OCI-LY3 (cell line): ENCODE measurements around the gene RND3.

Experiments used
- H2AFZ ChIP-seq: fragments of 200-600, 300-600 bp; shearing (Covaris generic); 2 replicates; pipeline ENCODE4 v1.6.0; 2014; ENCODE audit warnings: antibody characterized with exemption, low read depth, low read length
- H3K27ac ChIP-seq: fragments of 200-600, 300-600 bp; sonication (generic); 2 replicates; pipeline ENCODE4 v1.5.1; 2014; ENCODE audit warnings: mild to moderate bottlenecking, low read length, moderate library complexity, mixed read lengths
- H3K27me3 ChIP-seq: fragments of 200-600, 300-600 bp; sonication (generic); 2 replicates; pipeline ENCODE4 v1.6.1; 2014; ENCODE audit warnings: low read depth, low read length, mixed read lengths
- H3K36me3 ChIP-seq: fragments of 200-600, 300-600 bp; sonication (generic); replicated peaks from 2 replicates; pipeline ENCODE3; 2014; ENCODE audit warnings: low read depth, low read length, mixed read lengths
- H3K4me1 ChIP-seq: fragments of 300-600, 200-600 bp; sonication (generic); 2 replicates; pipeline ENCODE4 v1.6.1; 2014; ENCODE audit warnings: low read length, mixed read lengths
- H3K4me2 ChIP-seq: fragments of 200-600, 300-600 bp; sonication (generic); 2 replicates; pipeline ENCODE4 v1.6.1; 2014; ENCODE audit warnings: low read length, mixed read lengths
- H3K4me3 ChIP-seq: fragments of 300-600, 200-600 bp; sonication (generic); 2 replicates; pipeline ENCODE4 v1.5.1; 2014; ENCODE audit warnings: antibody characterized with exemption, mild to moderate bottlenecking, low read length, moderate library complexity
- H3K79me2 ChIP-seq: fragments of 300-600, 200-600 bp; shearing (Covaris generic); 2 replicates; pipeline ENCODE4 v1.6.1; 2014; ENCODE audit warnings: mild to moderate bottlenecking, low read length, mixed read lengths
- H3K9ac ChIP-seq: fragments of 300-600, 200-600 bp; shearing (Covaris generic); 2 replicates; pipeline ENCODE4 v1.6.0; 2014; ENCODE audit warnings: mild to moderate bottlenecking, low read length, moderate library complexity
- H3K9me3 ChIP-seq: fragments of 200-600, 300-600 bp; shearing (Covaris generic); 2 replicates; pipeline ENCODE4 v1.6.1; 2014; ENCODE audit warnings: low read length, mixed read lengths; ENCODE audit not compliant: insufficient read depth
- H4K20me1 ChIP-seq: fragments of 200-600, 300-600 bp; sonication (generic); 2 replicates; pipeline ENCODE4 v1.6.1; 2016; ENCODE audit warnings: low read length, mixed read lengths; ENCODE audit not compliant: insufficient read depth
- CTCF ChIP-seq: fragments of 200-600, 300-600 bp; sonication (generic); IDR thresholded peaks from 2 replicates; pipeline ENCODE4 v1.5.1; 2014; ENCODE audit warnings: antibody characterized with exemption, low read length, low read depth
- EZH2phosphoT487 ChIP-seq: fragments of 200-600 bp; shearing (Covaris generic); IDR thresholded peaks from 2 replicates; pipeline ENCODE4 v1.6.1; 2018; ENCODE audit warnings: antibody characterized with exemption, mixed run types, low read depth

The RND3 gene

DNA sequence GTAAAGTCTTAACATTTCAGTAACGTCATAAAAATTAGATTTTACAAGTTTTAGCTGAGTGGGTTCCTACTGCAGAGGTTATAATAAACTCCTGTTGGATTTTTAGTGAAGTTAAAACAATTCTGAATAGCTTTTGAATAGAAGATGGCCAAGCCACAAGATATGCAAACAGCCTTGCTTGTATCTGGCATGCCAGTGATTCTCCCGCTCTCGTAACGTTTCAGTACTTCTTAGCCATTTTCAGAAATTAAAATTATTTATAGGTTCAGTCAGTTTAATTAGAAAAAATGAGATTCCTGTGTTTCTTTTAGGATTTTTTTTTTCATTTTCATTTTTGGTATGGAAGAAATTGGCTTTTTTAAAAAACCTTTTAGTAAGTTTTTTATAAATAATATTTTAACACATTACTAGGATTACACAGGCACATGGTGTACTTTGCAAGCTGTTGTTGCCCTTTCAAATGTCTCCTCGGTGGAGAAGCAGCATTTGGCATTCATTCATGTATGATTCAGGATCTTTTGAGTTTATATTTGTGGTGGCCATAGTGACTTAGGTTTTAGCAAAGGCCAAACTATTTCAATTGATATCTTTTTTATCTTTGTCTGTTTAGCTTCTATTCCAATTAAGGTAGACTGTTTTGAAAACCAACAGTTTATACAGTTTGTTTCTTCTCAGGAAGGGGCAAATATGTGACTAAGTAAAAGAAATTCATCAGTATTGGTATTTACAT is 30.6 kb upstream of the RND3 start:
- Histone ChIP-seq H3K27ac (no peak overlapping the region), H3K36me3 (no peaks in the 10 kb centered on the region), H3K9me3 (no peaks in the 10 kb centered on the region), H3K27me3 (no peaks in the 10 kb centered on the region), H3K79me2 (no peaks in the 10 kb centered on the region), H3K4me1 (peaks cover 19% of the 10 kb centered on the region), H2AFZ (no peak overlapping the region), H4K20me1 (no peaks in the 10 kb centered on the region), H3K4me2 (no peak overlapping the region), H3K4me3 (no peak overlapping the region), H3K9ac (no peak overlapping the region)
- TF ChIP-seq CTCF: no peak
- TF ChIP-seq EZH2phosphoT487: no peak

DNA sequence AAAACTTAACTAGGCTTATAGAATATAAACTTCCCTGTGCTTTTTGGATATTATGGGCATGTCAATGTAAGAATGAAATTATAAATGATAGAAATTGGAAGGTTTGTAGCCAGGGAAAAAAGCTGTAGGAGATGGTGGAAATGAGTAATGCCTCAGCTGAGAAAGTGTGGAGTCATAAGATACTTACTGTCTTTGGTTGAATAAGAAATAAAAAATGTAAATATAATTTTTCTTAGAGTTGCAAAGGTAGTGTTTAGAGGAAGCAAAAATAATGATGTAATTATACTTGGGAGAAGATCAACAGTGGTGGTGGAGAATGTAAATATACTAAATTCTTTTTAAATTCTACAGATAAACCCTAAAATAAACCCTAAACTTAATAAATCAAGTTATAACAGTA is 26.2 kb upstream of the RND3 start:
- no peak overlapping the region for H3K9ac ChIP-seq
- H3K27me3 ChIP-seq: no peaks in the 10 kb centered on the region
- no peaks in the 10 kb centered on the region for H3K36me3 ChIP-seq
- no peak overlapping the region for H3K27ac ChIP-seq
- no peak overlapping the region for H3K4me3 ChIP-seq
- H3K4me2 ChIP-seq: no peak overlapping the region
- no peak overlapping the region for H2AFZ ChIP-seq
- no peaks in the 10 kb centered on the region for H3K4me1 ChIP-seq
- no peaks in the 10 kb centered on the region for H4K20me1 ChIP-seq
- TF ChIP-seq CTCF (no peak), EZH2phosphoT487 (no peak)
- H3K79me2 ChIP-seq: no peaks in the 10 kb centered on the region
- no peaks in the 10 kb centered on the region for H3K9me3 ChIP-seq

- H3K4me2 ChIP-seq: no peak overlapping the region
Observed at GRCh38 chr2:150508497-150509137, 21.1 kb upstream of the RND3 start.

More at GRCh38 chr2:150508497-150509137, 21.1 kb upstream of the RND3 start:
- no peaks in the 10 kb centered on the region for H3K79me2 ChIP-seq
- TF ChIP-seq CTCF: no peak
- no peaks in the 10 kb centered on the region for H4K20me1 ChIP-seq
- H3K9ac ChIP-seq: no peak overlapping the region
- no peak overlapping the region for H3K4me3 ChIP-seq
- no peaks in the 10 kb centered on the region for H3K9me3 ChIP-seq
- no peak overlapping the region for H3K27ac ChIP-seq
- H3K27me3 ChIP-seq: no peaks in the 10 kb centered on the region
- no peaks in the 10 kb centered on the region for H3K4me1 ChIP-seq
- H3K36me3 ChIP-seq: no peaks in the 10 kb centered on the region
- no peak overlapping the region for H2AFZ ChIP-seq
